Type B pancreatic cell (in vitro differentiated cells): ENCODE measurements around the gene SAPCD2. TPM values are rescaled to one million over a fixed set of nuclear protein-coding genes. Genes with fewer than 3 reads are reported as not detected.

Experiments
- DNase-seq: peaks from one replicate; pipeline ENCODE4 v3.0.0; 2021; ENCODE audit warnings: mixed read lengths; ENCODE audit not compliant: unreplicated experiment; ENCODE audit errors: extremely low spot score
- H3K27ac Mint-ChIP-seq: 2 replicates; pipeline ENCODE4 v1.8.0; 2021; ENCODE audit warnings: mild to moderate bottlenecking, mixed read lengths
- H3K27me3 Mint-ChIP-seq: 2 replicates; pipeline ENCODE4 v1.8.0; 2021; ENCODE audit warnings: mixed read lengths
- H3K36me3 Mint-ChIP-seq: 2 replicates; pipeline ENCODE4 v1.8.0; 2021; ENCODE audit warnings: mixed read lengths
- H3K4me1 Mint-ChIP-seq: one replicate; pipeline ENCODE4 v1.8.0; 2021; ENCODE audit warnings: mixed read lengths; ENCODE audit not compliant: unreplicated experiment
- H3K4me3 Mint-ChIP-seq: 2 replicates; pipeline ENCODE4 v1.8.0; 2021; ENCODE audit warnings: mild to moderate bottlenecking, mixed read lengths
- H3K9me3 Mint-ChIP-seq: 2 replicates; pipeline ENCODE4 v1.8.0; 2021; ENCODE audit warnings: mixed read lengths
- CTCF ChIP-seq: fragments of 200-600 bp; sonication (generic); conservative IDR thresholded peaks from 2 replicates; pipeline ENCODE4 v1.5.0; 2021; ENCODE audit warnings: antibody characterized with exemption, mild to moderate bottlenecking
- total RNA-seq: library from RNA; stranded (reverse); gene quantifications from 2 replicates; pipeline ENCODE4 v1.2.1, GENCODE V29; 2021; ENCODE audit warnings: low replicate concordance

SAPCD2 gene
- total RNA-seq, 1 donor from 2014 or later, result 19.1 TPM

GRCh38 chr9:137044502-137045177, 25.7 kb downstream of the SAPCD2 start:
- Mint-ChIP-seq H3K4me1 (no peaks in the 10 kb centered on the region), H3K36me3 (no peaks in the 10 kb centered on the region), H3K27ac (no peak overlapping the region), H3K9me3 (no peaks in the 10 kb centered on the region), H3K27me3 (peaks cover 31% of the 10 kb centered on the region), H3K4me3 (peak overlapping the region; percentile 72)
- no peak for DNase-seq
- TF ChIP-seq CTCF, result no peak

- no peak for DNase-seq
- no peak for TF ChIP-seq CTCF
- no peaks in the 10 kb centered on the region for H3K36me3 Mint-ChIP-seq
- no peak overlapping the region for H3K4me3 Mint-ChIP-seq
- H3K9me3 Mint-ChIP-seq, result no peaks in the 10 kb centered on the region
- no peak overlapping the region for H3K27ac Mint-ChIP-seq
- no peaks in the 10 kb centered on the region for H3K4me1 Mint-ChIP-seq
- H3K27me3 Mint-ChIP-seq, result peaks cover 27% of the 10 kb centered on the region
These were observed 26.3 kb downstream of the SAPCD2 start for GRCh38 chr9:137044037-137044436.

GRCh38 chr9:137042751-137043727, 27.3 kb downstream of the SAPCD2 start:
- H3K4me3 Mint-ChIP-seq, result no peak overlapping the region
- H3K36me3 Mint-ChIP-seq, result no peaks in the 10 kb centered on the region
- no peaks in the 10 kb centered on the region for H3K4me1 Mint-ChIP-seq
- no peak for DNase-seq
- no peaks in the 10 kb centered on the region for H3K9me3 Mint-ChIP-seq
- peaks cover 26% of the 10 kb centered on the region for H3K27me3 Mint-ChIP-seq
- TF ChIP-seq CTCF, result no peak
- no peak overlapping the region for H3K27ac Mint-ChIP-seq

- Mint-ChIP-seq H3K4me1 (no peaks in the 10 kb centered on the region), H3K27ac (no peak overlapping the region), H3K9me3 (no peaks in the 10 kb centered on the region), H3K4me3 (no peak overlapping the region), H3K36me3 (no peaks in the 10 kb centered on the region), H3K27me3 (peaks cover 9% of the 10 kb centered on the region)
- TF ChIP-seq CTCF, result no peak
- no peak for DNase-seq
These were observed 29.2 kb downstream of the SAPCD2 start for GRCh38 chr9:137041124-137041523.

GRCh38 chr9:137040568-137040967, 29.8 kb downstream of the SAPCD2 start:
- H3K36me3 Mint-ChIP-seq, result no peaks in the 10 kb centered on the region
- no peak for TF ChIP-seq CTCF
- no peak overlapping the region for H3K4me3 Mint-ChIP-seq
- no peaks in the 10 kb centered on the region for H3K9me3 Mint-ChIP-seq
- peaks cover 9% of the 10 kb centered on the region for H3K27me3 Mint-ChIP-seq
- H3K4me1 Mint-ChIP-seq, result no peaks in the 10 kb centered on the region
- H3K27ac Mint-ChIP-seq, result no peak overlapping the region
- DNase-seq, result no peak
